Neural cell (in vitro differentiated cells): ENCODE data around the gene COBLL1. TPM values are rescaled to one million over a fixed set of nuclear protein-coding genes. Genes with fewer than 3 reads are reported as not detected.

Experiments used
- H2AFZ ChIP-seq: fragments of 200-600, 300-800 bp; sonication (generic), shearing (Covaris generic); 2 replicates; pipeline ENCODE4 v1.6.0; 2014; ENCODE audit warnings: low read depth, mild to moderate bottlenecking, antibody characterized with exemption, low read length, moderate library complexity
- H3F3A ChIP-seq: fragments of 200-600 bp; shearing (Covaris generic); 2 replicates; pipeline ENCODE4 v1.6.1; 2016; ENCODE audit warnings: mild to moderate bottlenecking, moderate library complexity, mixed read lengths, antibody characterized with exemption, low read length; ENCODE audit not compliant: insufficient read depth, poor library complexity, severe bottlenecking
- H3K27ac ChIP-seq: fragments of 200-600, 300-800 bp; sonication (generic), shearing (Covaris generic); 2 replicates; pipeline ENCODE4 v1.5.1; 2014; ENCODE audit warnings: mild to moderate bottlenecking, low read length, moderate library complexity
- H3K27me3 ChIP-seq: fragments of 300-800, 200-600 bp; sonication (generic), shearing (Covaris generic); 2 replicates; pipeline ENCODE4 v1.6.0; 2014; ENCODE audit warnings: mild to moderate bottlenecking, low read depth, low read length, moderate library complexity; ENCODE audit not compliant: insufficient read depth
- H3K36me3 ChIP-seq: fragments of 300-800, 200-600 bp; sonication (generic), shearing (Covaris generic); 2 replicates; pipeline ENCODE4 v1.5.1; 2014; ENCODE audit warnings: mild to moderate bottlenecking, antibody characterized with exemption, low read length, moderate library complexity; ENCODE audit not compliant: insufficient read depth
- H3K4me2 ChIP-seq: fragments of 300-800, 200-600 bp; sonication (generic), shearing (Covaris generic); 2 replicates; pipeline ENCODE4 v1.6.0; 2014; ENCODE audit warnings: mild to moderate bottlenecking, low read length
- H3K4me3 ChIP-seq: fragments of 300-800, 200-600 bp; sonication (generic), shearing (Covaris generic); 2 replicates; pipeline ENCODE4 v1.5.1; 2014; ENCODE audit warnings: mild to moderate bottlenecking, low read length, moderate library complexity
- H3K79me2 ChIP-seq: fragments of 200-600 bp; shearing (Covaris generic); replicated peaks from 2 replicates; pipeline ENCODE4 v1.6.0; 2014; ENCODE audit warnings: mild to moderate bottlenecking, low read length, moderate library complexity; ENCODE audit not compliant: insufficient read depth
- H3K9ac ChIP-seq: fragments of 300-800, 200-600 bp; sonication (generic), shearing (Covaris generic); 2 replicates; pipeline ENCODE4 v1.6.1; 2016; ENCODE audit warnings: mild to moderate bottlenecking, low read length, mixed read lengths
- H3K9me2 ChIP-seq: fragments of 200-600 bp; shearing (Covaris generic); 2 replicates; pipeline ENCODE4 v1.6.1; 2016; ENCODE audit warnings: mild to moderate bottlenecking, low read length, mixed read lengths; ENCODE audit not compliant: insufficient read depth
- H3K9me3 ChIP-seq: fragments of 200-600, 300-800 bp; sonication (generic), shearing (Covaris generic); 2 replicates; pipeline ENCODE4 v1.6.1; 2016; ENCODE audit warnings: mild to moderate bottlenecking, mixed run types, low read length, moderate library complexity, mixed read lengths
- H4K20me1 ChIP-seq: fragments of 200-600 bp; shearing (Covaris generic); 2 replicates; pipeline ENCODE4 v1.6.1; 2016; ENCODE audit warnings: mild to moderate bottlenecking, mixed run types; ENCODE audit not compliant: insufficient read depth
- CTCF ChIP-seq: fragments of 450-650 bp; IDR thresholded peaks from 2 replicates; pipeline ENCODE4 v1.5.1; 2014; ENCODE audit warnings: antibody characterized with exemption, mild to moderate bottlenecking, moderate library complexity; ENCODE audit not compliant: poor library complexity, severe bottlenecking
- EP300 ChIP-seq: fragments of 450-650 bp; conservative IDR thresholded peaks from 2 replicates; pipeline ENCODE4 v1.6.1; 2014; ENCODE audit warnings: antibody characterized with exemption, mild to moderate bottlenecking, moderate library complexity; ENCODE audit not compliant: poor library complexity, severe bottlenecking
- EZH2 ChIP-seq: fragments of 200-600, 300-800 bp; shearing (Covaris generic), sonication (generic); IDR thresholded peaks from 2 replicates; pipeline ENCODE4 v1.6.1; 2014; ENCODE audit warnings: antibody characterized with exemption, low read length, borderline replicate concordance, mild to moderate bottlenecking; ENCODE audit not compliant: insufficient read depth, poor library complexity, severe bottlenecking
- MXI1 ChIP-seq: fragments of 450-650 bp; conservative IDR thresholded peaks from 2 replicates; pipeline ENCODE4 v1.6.1; 2014; ENCODE audit warnings: antibody characterized with exemption, mild to moderate bottlenecking; ENCODE audit not compliant: poor library complexity, severe bottlenecking
- POLR2AphosphoS5 ChIP-seq: IDR thresholded peaks from 2 replicates; pipeline ENCODE4 v1.6.1; 2012
- RAD21 ChIP-seq: fragments of 450-650 bp; conservative IDR thresholded peaks from 2 replicates; pipeline ENCODE4 v1.6.1; 2014; ENCODE audit warnings: antibody characterized with exemption, mild to moderate bottlenecking, moderate library complexity
- SMC3 ChIP-seq: fragments of 450-650 bp; conservative IDR thresholded peaks from 2 replicates; pipeline ENCODE4 v1.6.1; 2014; ENCODE audit warnings: antibody characterized with exemption, mild to moderate bottlenecking, moderate library complexity; ENCODE audit not compliant: poor library complexity
- TAF1 ChIP-seq: IDR thresholded peaks from 2 replicates; pipeline ENCODE4 v1.6.1; 2012; ENCODE audit warnings: low read depth
- polyA plus RNA-seq: library from polyadenylated mRNA; depleted of rRNA; stranded (reverse); fragments of >200 nt; gene quantifications from 2 replicates; pipeline ENCODE4 v1.2.3, GENCODE V29; 2014
- TF ChIP-seq, protein P1 (sequence below): IDR thresholded peaks from 2 replicates; pipeline ENCODE4 v1.6.1; 2012; ENCODE audit warnings: borderline replicate concordance

COBLL1 gene
- polyA plus RNA-seq, 1 donor from 2014 or later: 0.11 TPM

- Histone ChIP-seq H3K27ac (no peak overlapping the region), H3K4me2 (no peak overlapping the region), H2AFZ (no peak overlapping the region), H3K4me3 (no peak overlapping the region), H3K27me3 (no peaks in the 10 kb centered on the region), H3F3A (no peaks in the 10 kb centered on the region), H3K79me2 (no peaks in the 10 kb centered on the region), H4K20me1 (no peaks in the 10 kb centered on the region), H3K9ac (no peak overlapping the region), H3K36me3 (no peaks in the 10 kb centered on the region), H3K9me3 (no peaks in the 10 kb centered on the region), H3K9me2 (no peaks in the 10 kb centered on the region)
- TF ChIP-seq EZH2 (no peak), SMC3 (no peak), POLR2AphosphoS5 (no peak), CTCF (no peak)
Observed at GRCh38 chr2:164755952-164756351, 85.7 kb downstream of the COBLL1 start.

DNA sequence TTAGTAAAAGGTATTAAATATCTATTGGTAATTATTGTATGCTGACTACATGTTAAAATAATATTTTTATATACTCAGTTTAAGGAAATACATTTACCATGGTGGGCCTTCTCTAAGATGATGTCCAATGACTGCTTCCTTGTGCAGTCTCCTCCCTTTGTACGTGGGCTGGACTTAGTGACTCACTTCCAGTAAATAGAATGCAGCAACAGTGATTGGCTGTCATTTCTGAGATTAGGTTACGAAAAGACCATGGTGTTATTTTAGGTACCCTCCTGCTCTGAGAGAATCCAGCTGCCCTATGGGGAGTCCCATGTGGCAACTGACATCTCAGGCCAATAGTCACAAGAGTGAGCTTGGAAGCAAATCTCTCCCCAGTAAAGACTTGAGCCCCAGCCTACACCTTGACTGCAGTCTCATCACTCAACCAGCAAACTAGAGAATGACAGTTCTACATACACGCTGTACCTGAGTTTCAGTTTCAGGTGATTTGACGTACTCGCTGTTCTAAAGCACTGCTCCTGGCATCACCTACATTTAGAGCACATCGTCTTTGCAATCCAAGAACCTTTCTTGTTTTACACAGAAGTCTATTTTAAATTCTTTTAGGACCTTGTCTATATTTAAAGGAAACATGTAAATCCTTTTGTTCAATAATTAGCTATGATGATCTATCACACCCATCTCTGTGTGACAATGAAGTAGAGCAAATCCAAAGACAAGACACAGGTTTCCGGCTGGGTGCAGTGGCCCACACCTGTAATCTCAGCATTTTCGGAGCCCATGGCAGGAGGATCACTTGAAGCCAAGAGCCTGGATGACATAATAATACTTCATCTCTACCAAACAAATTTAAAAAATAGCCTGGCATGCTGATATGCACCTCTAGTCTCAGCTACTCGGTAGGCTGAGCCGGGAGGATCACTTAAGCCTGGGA lies 87.2 kb downstream of the COBLL1 start:
- H3F3A ChIP-seq: no peaks in the 10 kb centered on the region
- no peaks in the 10 kb centered on the region for H3K9me3 ChIP-seq
- TF ChIP-seq EP300: no peak
- TF ChIP-seq CTCF: no peak
- TF ChIP-seq RAD21: no peak
- TF ChIP-seq SMC3: no peak

GRCh38 chr2:164752956-164753355 lies 88.7 kb downstream of the COBLL1 start:
- no peaks in the 10 kb centered on the region for H3K9me2 ChIP-seq
- H3K9me3 ChIP-seq: no peaks in the 10 kb centered on the region

More for the DNA sequence above, 87.2 kb downstream of the COBLL1 start:
- Histone ChIP-seq H3K79me2 (no peaks in the 10 kb centered on the region), H2AFZ (no peak overlapping the region), H3K9me2 (no peaks in the 10 kb centered on the region), H3K9ac (no peak overlapping the region), H3K4me3 (no peak overlapping the region), H3K27ac (no peak overlapping the region), H3K27me3 (no peaks in the 10 kb centered on the region), H4K20me1 (no peaks in the 10 kb centered on the region), H3K4me2 (no peak overlapping the region), H3K36me3 (no peaks in the 10 kb centered on the region)

More at GRCh38 chr2:164752956-164753355, 88.7 kb downstream of the COBLL1 start:
- Histone ChIP-seq H3K36me3 (no peaks in the 10 kb centered on the region), H3K9ac (no peak overlapping the region), H3K79me2 (no peaks in the 10 kb centered on the region), H3K27ac (no peak overlapping the region), H4K20me1 (no peaks in the 10 kb centered on the region), H3K4me3 (no peak overlapping the region), H3K27me3 (no peaks in the 10 kb centered on the region), H3K4me2 (no peak overlapping the region), H2AFZ (no peak overlapping the region), H3F3A (no peaks in the 10 kb centered on the region)
- TF ChIP-seq POLR2AphosphoS5 (no peak), CTCF (no peak), SMC3 (no peak), EZH2 (no peak), MXI1 (no peak), EP300 (no peak), TAF1 (no peak), RAD21 (no peak)
- TF ChIP-seq, protein P1, sequence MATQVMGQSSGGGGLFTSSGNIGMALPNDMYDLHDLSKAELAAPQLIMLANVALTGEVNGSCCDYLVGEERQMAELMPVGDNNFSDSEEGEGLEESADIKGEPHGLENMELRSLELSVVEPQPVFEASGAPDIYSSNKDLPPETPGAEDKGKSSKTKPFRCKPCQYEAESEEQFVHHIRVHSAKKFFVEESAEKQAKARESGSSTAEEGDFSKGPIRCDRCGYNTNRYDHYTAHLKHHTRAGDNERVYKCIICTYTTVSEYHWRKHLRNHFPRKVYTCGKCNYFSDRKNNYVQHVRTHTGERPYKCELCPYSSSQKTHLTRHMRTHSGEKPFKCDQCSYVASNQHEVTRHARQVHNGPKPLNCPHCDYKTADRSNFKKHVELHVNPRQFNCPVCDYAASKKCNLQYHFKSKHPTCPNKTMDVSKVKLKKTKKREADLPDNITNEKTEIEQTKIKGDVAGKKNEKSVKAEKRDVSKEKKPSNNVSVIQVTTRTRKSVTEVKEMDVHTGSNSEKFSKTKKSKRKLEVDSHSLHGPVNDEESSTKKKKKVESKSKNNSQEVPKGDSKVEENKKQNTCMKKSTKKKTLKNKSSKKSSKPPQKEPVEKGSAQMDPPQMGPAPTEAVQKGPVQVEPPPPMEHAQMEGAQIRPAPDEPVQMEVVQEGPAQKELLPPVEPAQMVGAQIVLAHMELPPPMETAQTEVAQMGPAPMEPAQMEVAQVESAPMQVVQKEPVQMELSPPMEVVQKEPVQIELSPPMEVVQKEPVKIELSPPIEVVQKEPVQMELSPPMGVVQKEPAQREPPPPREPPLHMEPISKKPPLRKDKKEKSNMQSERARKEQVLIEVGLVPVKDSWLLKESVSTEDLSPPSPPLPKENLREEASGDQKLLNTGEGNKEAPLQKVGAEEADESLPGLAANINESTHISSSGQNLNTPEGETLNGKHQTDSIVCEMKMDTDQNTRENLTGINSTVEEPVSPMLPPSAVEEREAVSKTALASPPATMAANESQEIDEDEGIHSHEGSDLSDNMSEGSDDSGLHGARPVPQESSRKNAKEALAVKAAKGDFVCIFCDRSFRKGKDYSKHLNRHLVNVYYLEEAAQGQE: no peak
